Astrocyte (in vitro differentiated cells and primary cell): ENCODE results near the gene TEX13B. TPM values are rescaled to one million over a fixed set of nuclear protein-coding genes. Genes with fewer than 3 reads are reported as not detected.

ENCODE experiments used
- DNase-seq: peaks from one replicate; pipeline ENCODE4 v3.0.0-alpha.2; 2010; ENCODE audit warnings: low read depth
- FAIRE-seq: peaks from 2 replicates; lab custom pipeline; 2011; peaks lifted over from hg19 to GRCh38; lab: Jason Lieb, UNC
- H2AFZ ChIP-seq: 2 replicates; pipeline ENCODE4 v1.6.0; 2012; ENCODE audit warnings: low read depth, low read length, inconsistent platforms
- H3K27ac ChIP-seq: 2 replicates; pipeline ENCODE4 v1.5.1; 2011; ENCODE audit warnings: low read depth, low read length, inconsistent platforms
- H3K27me3 ChIP-seq: 2 replicates; pipeline ENCODE4 v1.6.0; 2011; ENCODE audit warnings: low read length, inconsistent platforms; ENCODE audit not compliant: insufficient read depth
- H3K36me3 ChIP-seq: 2 replicates; pipeline ENCODE4 v1.5.1; 2011; ENCODE audit warnings: low read length, inconsistent platforms; ENCODE audit not compliant: insufficient read depth
- H3K4me1 ChIP-seq: 2 replicates; pipeline ENCODE4 v1.5.1; 2011; ENCODE audit warnings: low read length, inconsistent platforms; ENCODE audit not compliant: insufficient read depth
- H3K4me2 ChIP-seq: 2 replicates; pipeline ENCODE4 v1.6.0; 2012; ENCODE audit warnings: low read length, inconsistent platforms
- H3K4me3 ChIP-seq: 2 replicates; pipeline ENCODE4 v1.5.1; 2011; ENCODE audit warnings: low read depth, mild to moderate bottlenecking, low read length, inconsistent platforms; ENCODE audit not compliant: insufficient read depth
- H3K79me2 ChIP-seq: 2 replicates; pipeline ENCODE4 v1.6.0; 2012; ENCODE audit warnings: mild to moderate bottlenecking, low read length, inconsistent platforms; ENCODE audit not compliant: insufficient read depth
- H3K9ac ChIP-seq: 2 replicates; pipeline ENCODE4 v1.6.0; 2012; ENCODE audit warnings: mild to moderate bottlenecking, low read length, inconsistent platforms
- H3K9me3 ChIP-seq: 2 replicates; pipeline ENCODE4 v1.5.1; 2012; ENCODE audit warnings: low read depth, mild to moderate bottlenecking, low read length, inconsistent platforms; ENCODE audit not compliant: insufficient read depth
- H4K20me1 ChIP-seq: 2 replicates; pipeline ENCODE4 v1.6.0; 2012; ENCODE audit warnings: low read length, inconsistent platforms; ENCODE audit not compliant: insufficient read depth
- H3K27ac Mint-ChIP-seq: one replicate; pipeline ENCODE4 v1.8.0; 2021; ENCODE audit warnings: mild to moderate bottlenecking, mixed read lengths; ENCODE audit not compliant: unreplicated experiment
- H3K27me3 Mint-ChIP-seq: one replicate; pipeline ENCODE4 v1.8.0; 2021; ENCODE audit warnings: low read depth, mixed read lengths; ENCODE audit not compliant: unreplicated experiment
- H3K36me3 Mint-ChIP-seq: one replicate; pipeline ENCODE4 v1.8.0; 2021; ENCODE audit warnings: low read depth, mixed read lengths; ENCODE audit not compliant: unreplicated experiment
- H3K4me1 Mint-ChIP-seq: one replicate; pipeline ENCODE4 v1.8.0; 2021; ENCODE audit warnings: low read depth, mixed read lengths; ENCODE audit not compliant: unreplicated experiment
- H3K4me3 Mint-ChIP-seq: one replicate; pipeline ENCODE4 v1.8.0; 2021; ENCODE audit warnings: mild to moderate bottlenecking, moderate library complexity, mixed read lengths; ENCODE audit not compliant: unreplicated experiment
- H3K9me3 Mint-ChIP-seq: one replicate; pipeline ENCODE4 v1.8.0; 2021; ENCODE audit warnings: mild to moderate bottlenecking, mixed read lengths; ENCODE audit not compliant: unreplicated experiment
- EZH2 ChIP-seq: IDR thresholded peaks from 2 replicates; pipeline ENCODE4 v1.6.1; 2012; ENCODE audit warnings: mild to moderate bottlenecking, low read length, inconsistent platforms; ENCODE audit not compliant: insufficient read depth
- total RNA-seq: library from RNA; stranded (reverse); gene quantifications from 2 replicates; pipeline ENCODE4 v1.2.1, GENCODE V29; 2021
- TF ChIP-seq, protein P1 (sequence below): IDR thresholded peaks from 2 replicates; pipeline ENCODE4 v1.5.1; 2011; ENCODE audit warnings: low read depth, mild to moderate bottlenecking, inconsistent platforms, low read length, moderate library complexity; ENCODE audit not compliant: insufficient read depth

TEX13B gene
- total RNA-seq, 1 donor from 2014 or later: not detected

DNA sequence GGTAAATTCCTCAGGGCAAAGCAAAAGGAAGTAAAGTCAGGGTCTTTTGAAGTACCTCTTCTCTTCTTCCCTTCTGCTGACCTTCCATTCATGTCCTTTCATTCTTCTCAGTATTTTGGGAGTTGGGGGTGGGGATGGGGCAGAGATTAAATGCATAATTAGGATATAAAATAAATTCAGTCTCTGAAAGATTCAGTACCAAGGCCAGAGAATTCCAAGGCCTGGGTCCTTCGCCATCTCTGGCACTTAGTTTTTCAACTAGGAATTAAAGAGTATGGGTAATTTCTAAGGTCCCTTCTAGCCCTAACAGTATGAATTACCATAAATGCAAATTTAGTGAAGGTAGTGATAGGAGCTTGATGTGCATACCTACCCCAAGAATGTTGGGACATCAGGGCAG is 47.9 kb downstream of the TEX13B start:
- Histone ChIP-seq H3K4me2 (no peak overlapping the region), H3K9ac (no peak overlapping the region), H3K27ac (no peak overlapping the region), H3K9me3 (no peaks in the 10 kb centered on the region), H4K20me1 (no peaks in the 10 kb centered on the region), H3K79me2 (no peaks in the 10 kb centered on the region), H2AFZ (no peak overlapping the region), H3K4me1 (no peaks in the 10 kb centered on the region), H3K27me3 (no peaks in the 10 kb centered on the region), H3K36me3 (no peaks in the 10 kb centered on the region), H3K4me3 (no peak overlapping the region)
- no peaks in the 10 kb centered on the region for H3K27me3 Mint-ChIP-seq
- H3K27ac Mint-ChIP-seq: no peak overlapping the region
- FAIRE-seq (no peak), DNase-seq (no peak)
- no peak overlapping the region for H3K4me3 Mint-ChIP-seq
- TF ChIP-seq, protein P1, sequence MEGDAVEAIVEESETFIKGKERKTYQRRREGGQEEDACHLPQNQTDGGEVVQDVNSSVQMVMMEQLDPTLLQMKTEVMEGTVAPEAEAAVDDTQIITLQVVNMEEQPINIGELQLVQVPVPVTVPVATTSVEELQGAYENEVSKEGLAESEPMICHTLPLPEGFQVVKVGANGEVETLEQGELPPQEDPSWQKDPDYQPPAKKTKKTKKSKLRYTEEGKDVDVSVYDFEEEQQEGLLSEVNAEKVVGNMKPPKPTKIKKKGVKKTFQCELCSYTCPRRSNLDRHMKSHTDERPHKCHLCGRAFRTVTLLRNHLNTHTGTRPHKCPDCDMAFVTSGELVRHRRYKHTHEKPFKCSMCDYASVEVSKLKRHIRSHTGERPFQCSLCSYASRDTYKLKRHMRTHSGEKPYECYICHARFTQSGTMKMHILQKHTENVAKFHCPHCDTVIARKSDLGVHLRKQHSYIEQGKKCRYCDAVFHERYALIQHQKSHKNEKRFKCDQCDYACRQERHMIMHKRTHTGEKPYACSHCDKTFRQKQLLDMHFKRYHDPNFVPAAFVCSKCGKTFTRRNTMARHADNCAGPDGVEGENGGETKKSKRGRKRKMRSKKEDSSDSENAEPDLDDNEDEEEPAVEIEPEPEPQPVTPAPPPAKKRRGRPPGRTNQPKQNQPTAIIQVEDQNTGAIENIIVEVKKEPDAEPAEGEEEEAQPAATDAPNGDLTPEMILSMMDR: no peak
- TF ChIP-seq EZH2: no peak
- H3K36me3 Mint-ChIP-seq: peaks cover 4% of the 10 kb centered on the region
- H3K9me3 Mint-ChIP-seq: no peaks in the 10 kb centered on the region
- no peaks in the 10 kb centered on the region for H3K4me1 Mint-ChIP-seq

Other genes with a start within 250 kb of the TEX13B start
- 30.7 and 35.4 TPM in 2 replicates for gene TSC22D3, start 206.6 kb downstream of the TEX13B start, total RNA-seq
- not detected in 2 replicates for gene NCBP2L, start 204.6 kb downstream of the TEX13B start, total RNA-seq
- 11.1 and 12.9 TPM in 2 replicates for gene MID2, start 156.5 kb downstream of the TEX13B start, total RNA-seq
- not detected in 2 replicates for gene VSIG1, start 62.7 kb upstream of the TEX13B start, total RNA-seq
- 47.3 and 49.6 TPM in 2 replicates for gene PSMD10, start 109.2 kb upstream of the TEX13B start, total RNA-seq
- gene ATG4A, start 109.4 kb upstream of the TEX13B start, total RNA-seq: 10.7 and 11.5 TPM in 2 replicates